C4-2B (cell line): ENCODE results near the gene USP6NL.

Experiments
- CTCF ChIP-seq: fragments of 450-650 bp; conservative IDR thresholded peaks from 2 replicates; pipeline ENCODE4 v1.5.1; 2017; ENCODE audit warnings: mild to moderate bottlenecking
- ZFX ChIP-seq: fragments of 450-650 bp; IDR thresholded peaks from 2 replicates; pipeline ENCODE4 v1.6.1; 2017

DNA sequence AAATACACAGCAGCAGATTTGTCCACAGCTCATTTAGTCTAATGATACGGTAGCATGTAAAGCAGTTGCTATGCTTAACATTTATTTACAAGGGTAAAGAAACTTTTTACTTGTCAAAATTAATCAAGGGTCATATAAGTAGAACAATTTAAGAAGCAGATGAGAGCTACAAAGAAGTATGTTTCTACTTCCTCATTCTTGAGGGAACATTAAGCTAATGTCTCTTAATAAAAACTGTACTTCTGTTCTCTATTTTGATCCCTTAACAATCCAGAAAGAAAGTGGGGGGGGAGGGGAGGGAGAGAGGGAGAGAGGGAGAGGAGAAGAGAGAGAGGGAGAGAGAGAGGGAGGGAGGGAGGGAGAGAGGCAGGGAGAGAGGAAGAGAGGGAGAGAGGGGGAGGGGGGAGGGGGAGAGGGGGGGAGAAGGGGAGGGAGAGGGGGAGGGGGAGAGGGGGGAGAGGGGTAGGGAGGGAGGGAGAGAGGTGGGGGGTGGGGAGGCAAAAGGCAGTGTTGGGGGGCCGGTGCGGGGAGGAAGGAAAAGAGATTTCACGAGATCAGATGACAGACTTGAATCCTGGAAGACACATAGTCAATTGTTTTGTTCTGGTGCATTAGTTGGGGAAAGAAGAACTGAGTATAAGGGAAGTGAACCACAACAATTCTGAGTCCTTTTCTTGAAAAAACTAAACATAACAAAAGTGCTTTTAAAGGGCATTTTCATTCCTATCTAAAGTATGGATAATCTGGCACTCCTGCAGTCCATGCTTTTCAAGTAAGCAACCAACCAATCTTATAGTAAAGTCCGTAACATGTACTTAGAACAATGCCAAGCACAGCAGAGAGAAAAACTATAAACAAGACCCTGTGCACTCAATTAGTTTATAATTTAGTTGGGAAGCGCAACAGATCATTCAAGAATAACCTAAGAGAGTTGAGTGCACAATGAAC is 128.0 kb downstream of the USP6NL start:
- TF ChIP-seq CTCF (no peak), ZFX (no peak)
